Keratinocyte (primary cell): ENCODE measurements around the gene ACR. TPM values are rescaled to one million over a fixed set of nuclear protein-coding genes. Genes with fewer than 3 reads are reported as not detected.

Experiments used
- DNase-seq: peaks from one replicate; pipeline ENCODE4 v3.0.0-alpha.2; 2011; ENCODE audit warnings: low read depth, missing footprints, low spot score
- FAIRE-seq: peaks from 2 replicates; lab custom pipeline; 2011; peaks lifted over from hg19 to GRCh38; lab: Jason Lieb, UNC
- H2AFZ ChIP-seq: 2 replicates; pipeline ENCODE4 v1.6.0; 2012; ENCODE audit warnings: low read length, control low read depth, inconsistent platforms; ENCODE audit not compliant: control insufficient read depth
- H3K27ac ChIP-seq: 2 replicates; pipeline ENCODE4 v1.5.1; 2011; ENCODE audit warnings: low read length; ENCODE audit not compliant: control insufficient read depth, insufficient read depth
- H3K27me3 ChIP-seq: 3 replicates; pipeline ENCODE4 v1.6.0; 2011; ENCODE audit warnings: low read length; ENCODE audit not compliant: control insufficient read depth, insufficient read depth; ENCODE audit errors: extremely low read depth
- H3K36me3 ChIP-seq, 2 experiments: 2 replicates in 1 of 2; 3 replicates in 1 of 2; pipeline ENCODE4 v1.5.1; 2011; ENCODE audit warnings: low read length in 2 of 2, mild to moderate bottlenecking in 1 of 2; ENCODE audit not compliant: control insufficient read depth in 2 of 2, insufficient read depth in 2 of 2; ENCODE audit errors: extremely low read depth in 1 of 2
- H3K4me1 ChIP-seq: 3 replicates; pipeline ENCODE4 v1.5.1; 2011; ENCODE audit warnings: low read length; ENCODE audit not compliant: control insufficient read depth, insufficient read depth; ENCODE audit errors: extremely low read depth
- H3K4me2 ChIP-seq: 3 replicates; pipeline ENCODE4 v1.6.0; 2011; ENCODE audit warnings: low read depth, low read length; ENCODE audit not compliant: control insufficient read depth, insufficient read depth; ENCODE audit errors: extremely low read depth
- H3K4me3 ChIP-seq, 3 experiments: fragments of 200-600 bp in 1 of 3; sonication (generic) in 1 of 3; 2 replicates in 2 of 3; 3 replicates in 1 of 3; pipeline ENCODE4 v1.5.1; 2011 to 2016; ENCODE audit warnings: low read length in 3 of 3, mild to moderate bottlenecking in 3 of 3, control low read depth in 2 of 3, inconsistent platforms in 1 of 3, low read depth in 1 of 3, mixed read lengths in 1 of 3, mixed run types in 1 of 3, moderate library complexity in 1 of 3; ENCODE audit not compliant: control insufficient read depth in 2 of 3, insufficient read depth in 2 of 3; ENCODE audit errors: extremely low read depth in 1 of 3
- H3K79me2 ChIP-seq: 2 replicates; pipeline ENCODE4 v1.6.0; 2012; ENCODE audit warnings: low read length; ENCODE audit not compliant: control insufficient read depth, insufficient read depth
- H3K9ac ChIP-seq: 3 replicates; pipeline ENCODE4 v1.6.0; 2011; ENCODE audit warnings: low read length; ENCODE audit not compliant: control insufficient read depth, insufficient read depth; ENCODE audit errors: extremely low read depth
- H3K9me1 ChIP-seq: 3 replicates; pipeline ENCODE4 v1.6.0; 2011; ENCODE audit warnings: low read length; ENCODE audit not compliant: control insufficient read depth, insufficient read depth; ENCODE audit errors: extremely low read depth
- H3K9me3 ChIP-seq: 2 replicates; pipeline ENCODE4 v1.5.1; 2012; ENCODE audit warnings: low read depth, low read length; ENCODE audit not compliant: control insufficient read depth
- H4K20me1 ChIP-seq: 3 replicates; pipeline ENCODE4 v1.6.0; 2011; ENCODE audit warnings: low read length; ENCODE audit not compliant: control insufficient read depth, insufficient read depth; ENCODE audit errors: extremely low read depth
- EZH2 ChIP-seq: IDR thresholded peaks from one replicate; pipeline ENCODE4 v1.6.1; 2012; ENCODE audit warnings: inconsistent platforms, mild to moderate bottlenecking, low read length, moderate library complexity
- dilution Hi-C: fragments of 300-500 bp; cut with MboI; formaldehyde crosslinking; loops from one replicate; pipeline ENCODE4 v1.7.0; 2020; ENCODE audit warnings: low sequenced_read_pairs; ENCODE audit not compliant: extremely low pct_ligation_motif_present
- polyA plus RNA-seq, 5 experiments: library from polyadenylated mRNA; depleted of rRNA in 3 of 5; stranded (reverse) in 3 of 5; stranded (forward) in 1 of 5; unstranded in 1 of 5; fragments of >200 nt; gene quantifications; 1 replicate in 1 of 5; 2 replicates in 3 of 5; 3 replicates in 1 of 5; pipeline versions ENCODE4 v1.2.1 to v1.2.3, GENCODE V29; 2011 to 2012; ENCODE audit warnings: missing spikeins in 2 of 5, low read depth in 1 of 5, low replicate concordance in 1 of 5
- TF ChIP-seq, protein P1 (sequence below), 3 experiments: IDR thresholded peaks in 1 of 3; conservative IDR thresholded peaks in 1 of 3; optimal IDR thresholded peaks in 1 of 3; 2 replicates in 2 of 3; 3 replicates in 1 of 3; pipeline versions ENCODE3 to v1.5.1; 2011; ENCODE audit warnings: low read length in 3 of 3, mild to moderate bottlenecking in 3 of 3, moderate library complexity in 2 of 3, control low read depth in 1 of 3, inconsistent platforms in 1 of 3; ENCODE audit not compliant: insufficient read depth in 2 of 3; ENCODE audit errors: extremely low read depth in 1 of 3

ACR gene
- polyA plus RNA-seq, 1 donor (not counting 4 experiments of a cell fraction or from before 2014, with no cell fraction given): not detected

- no peak for TF ChIP-seq EZH2
- TF ChIP-seq, protein P1, sequence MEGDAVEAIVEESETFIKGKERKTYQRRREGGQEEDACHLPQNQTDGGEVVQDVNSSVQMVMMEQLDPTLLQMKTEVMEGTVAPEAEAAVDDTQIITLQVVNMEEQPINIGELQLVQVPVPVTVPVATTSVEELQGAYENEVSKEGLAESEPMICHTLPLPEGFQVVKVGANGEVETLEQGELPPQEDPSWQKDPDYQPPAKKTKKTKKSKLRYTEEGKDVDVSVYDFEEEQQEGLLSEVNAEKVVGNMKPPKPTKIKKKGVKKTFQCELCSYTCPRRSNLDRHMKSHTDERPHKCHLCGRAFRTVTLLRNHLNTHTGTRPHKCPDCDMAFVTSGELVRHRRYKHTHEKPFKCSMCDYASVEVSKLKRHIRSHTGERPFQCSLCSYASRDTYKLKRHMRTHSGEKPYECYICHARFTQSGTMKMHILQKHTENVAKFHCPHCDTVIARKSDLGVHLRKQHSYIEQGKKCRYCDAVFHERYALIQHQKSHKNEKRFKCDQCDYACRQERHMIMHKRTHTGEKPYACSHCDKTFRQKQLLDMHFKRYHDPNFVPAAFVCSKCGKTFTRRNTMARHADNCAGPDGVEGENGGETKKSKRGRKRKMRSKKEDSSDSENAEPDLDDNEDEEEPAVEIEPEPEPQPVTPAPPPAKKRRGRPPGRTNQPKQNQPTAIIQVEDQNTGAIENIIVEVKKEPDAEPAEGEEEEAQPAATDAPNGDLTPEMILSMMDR (optimal IDR thresholded peaks at IDR 0.05 in 1 of 3, IDR thresholded peaks at IDR 0.05 in 1 of 3, conservative IDR thresholded peaks at IDR 0.05 in 1 of 3; ENCODE audit: extremely low read depth in 1 of 3, insufficient read depth in 2 of 3, low read length in 3 of 3): no peak
- DNase-seq (no peak), FAIRE-seq (no peak)
- Histone ChIP-seq H3K27ac (no peak overlapping the region), H3K36me3 (peaks cover 0 to 2% of the 10 kb centered on the region in 2 experiments), H3K9me3 (no peaks in the 10 kb centered on the region), H2AFZ (no peak overlapping the region), H3K4me1 (peaks cover 20% of the 10 kb centered on the region), H3K4me2 (no peak overlapping the region), H3K79me2 (no peaks in the 10 kb centered on the region), H3K9me1 (no peaks in the 10 kb centered on the region), H3K27me3 (no peaks in the 10 kb centered on the region), H3K4me3 (no peak overlapping the region), H3K9ac (no peak overlapping the region), H4K20me1 (no peaks in the 10 kb centered on the region)
- dilution Hi-C loops: no loop called here
These were observed 39.5 kb upstream of the ACR start for GRCh38 chr22:50698546-50698945.

GRCh38 chr22:50699001-50699755, 38.8 kb upstream of the ACR start:
- no peak overlapping the region for H3K4me2 ChIP-seq
- DNase-seq (no peak), FAIRE-seq (no peak)
- dilution Hi-C loops: no loop called here
- no peaks in the 10 kb centered on the region for H3K9me3 ChIP-seq
- no peaks in the 10 kb centered on the region for H3K79me2 ChIP-seq
- TF ChIP-seq, protein P1 (optimal IDR thresholded peaks at IDR 0.05 in 1 of 3, IDR thresholded peaks at IDR 0.05 in 1 of 3, conservative IDR thresholded peaks at IDR 0.05 in 1 of 3; ENCODE audit: extremely low read depth in 1 of 3, insufficient read depth in 2 of 3, low read length in 3 of 3): no peak
- no peak for TF ChIP-seq EZH2
- H3K9me1 ChIP-seq: no peaks in the 10 kb centered on the region
- H3K4me1 ChIP-seq: peaks cover 20% of the 10 kb centered on the region
- H3K36me3 ChIP-seq: peaks cover 0 to 2% of the 10 kb centered on the region in 2 experiments
- no peak overlapping the region for H3K4me3 ChIP-seq
- no peak overlapping the region for H3K9ac ChIP-seq
- no peaks in the 10 kb centered on the region for H4K20me1 ChIP-seq
- H3K27me3 ChIP-seq: no peaks in the 10 kb centered on the region
- no peak overlapping the region for H2AFZ ChIP-seq
- no peak overlapping the region for H3K27ac ChIP-seq
